ENCODE measurements around the gene FCN2. TPM values are rescaled to one million over a fixed set of nuclear protein-coding genes. Genes with fewer than 3 reads are reported as not detected.

FCN2 gene
- total RNA-seq, 4 donors from 2014 or later, result not detected

DNA sequence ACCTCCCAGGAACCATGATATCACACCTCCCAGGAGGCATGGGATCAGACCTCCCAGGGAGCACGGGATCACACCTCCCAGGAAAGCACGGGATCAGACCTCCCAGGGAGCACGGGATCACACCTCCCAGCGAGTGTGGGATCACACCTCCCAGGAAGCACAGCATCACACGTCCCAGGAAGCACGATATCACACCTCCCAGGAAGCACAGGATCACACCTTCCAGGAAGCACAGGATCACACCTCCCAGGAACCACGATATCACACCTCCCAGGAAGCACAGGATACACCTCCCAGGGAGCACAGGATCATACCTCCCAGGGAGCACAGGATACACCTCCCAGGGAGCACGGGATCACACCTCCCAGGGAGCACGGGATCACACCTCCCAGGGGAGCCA lies 30.0 kb upstream of the FCN2 start:
- H3K27ac ChIP-seq (replicated peaks in 1 of 4), result no peak overlapping the region
- no peak for DNase-seq (ENCODE audit: extremely low spot score)
- intact Hi-C loops (cut with DNase I), result no loop called here
- peaks cover 0 to 5% (median 0%) of the 10 kb centered on the region in 4 donors for H3K9me3 ChIP-seq
- H3K4me1 ChIP-seq, result peaks cover 0 to 3% (median 0%) of the 10 kb centered on the region in 4 donors
- 67% methylated on average over 7 of the region's 9 CpGs for WGBS
- no peaks in the 10 kb centered on the region for H3K27me3 ChIP-seq
- H3K36me3 ChIP-seq, result no peaks in the 10 kb centered on the region
- TF ChIP-seq POLR2AphosphoS5 (IDR thresholded peaks at IDR 0.05) (no peak), EP300 (IDR thresholded peaks at IDR 0.05) (no peak), POLR2A (IDR thresholded peaks at IDR 0.05; ENCODE audit: low read depth) (no peak)
- TF ChIP-seq, protein P1, sequence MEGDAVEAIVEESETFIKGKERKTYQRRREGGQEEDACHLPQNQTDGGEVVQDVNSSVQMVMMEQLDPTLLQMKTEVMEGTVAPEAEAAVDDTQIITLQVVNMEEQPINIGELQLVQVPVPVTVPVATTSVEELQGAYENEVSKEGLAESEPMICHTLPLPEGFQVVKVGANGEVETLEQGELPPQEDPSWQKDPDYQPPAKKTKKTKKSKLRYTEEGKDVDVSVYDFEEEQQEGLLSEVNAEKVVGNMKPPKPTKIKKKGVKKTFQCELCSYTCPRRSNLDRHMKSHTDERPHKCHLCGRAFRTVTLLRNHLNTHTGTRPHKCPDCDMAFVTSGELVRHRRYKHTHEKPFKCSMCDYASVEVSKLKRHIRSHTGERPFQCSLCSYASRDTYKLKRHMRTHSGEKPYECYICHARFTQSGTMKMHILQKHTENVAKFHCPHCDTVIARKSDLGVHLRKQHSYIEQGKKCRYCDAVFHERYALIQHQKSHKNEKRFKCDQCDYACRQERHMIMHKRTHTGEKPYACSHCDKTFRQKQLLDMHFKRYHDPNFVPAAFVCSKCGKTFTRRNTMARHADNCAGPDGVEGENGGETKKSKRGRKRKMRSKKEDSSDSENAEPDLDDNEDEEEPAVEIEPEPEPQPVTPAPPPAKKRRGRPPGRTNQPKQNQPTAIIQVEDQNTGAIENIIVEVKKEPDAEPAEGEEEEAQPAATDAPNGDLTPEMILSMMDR (IDR thresholded peaks at IDR 0.05), result no peak
- no peak overlapping the region for H3K4me3 ChIP-seq

- H3K27ac ChIP-seq (replicated peaks in 1 of 4), result no peak overlapping the region
- peaks cover 0 to 5% (median 0%) of the 10 kb centered on the region in 4 donors for H3K9me3 ChIP-seq
- intact Hi-C loops (cut with DNase I), result no loop called here
- WGBS, result 88% methylated on average over 4 of the region's 12 CpGs
- H3K27me3 ChIP-seq, result peaks cover 0 to 4% (median 0%) of the 10 kb centered on the region in 4 donors
- no peak for DNase-seq (ENCODE audit: extremely low spot score)
- peaks cover 0 to 3% (median 0%) of the 10 kb centered on the region in 4 donors for H3K4me1 ChIP-seq
- no peaks in the 10 kb centered on the region for H3K36me3 ChIP-seq
- no peak overlapping the region for H3K4me3 ChIP-seq
- no peak for TF ChIP-seq POLR2A (IDR thresholded peaks at IDR 0.05; ENCODE audit: low read depth)
- no peak for TF ChIP-seq POLR2AphosphoS5 (IDR thresholded peaks at IDR 0.05)
- no peak for TF ChIP-seq EP300 (IDR thresholded peaks at IDR 0.05)
- TF ChIP-seq, protein P1 (IDR thresholded peaks at IDR 0.05), result no peak
Measured at GRCh38 chr9:134851020-134851419, 29.6 kb upstream of the FCN2 start.

GRCh38 chr9:134852906-134853654 lies 27.5 kb upstream of the FCN2 start:
- Histone ChIP-seq H3K27ac (replicated peaks in 1 of 4) (no peak overlapping the region), H3K9me3 (peaks cover 0 to 5% (median 0%) of the 10 kb centered on the region in 4 donors), H3K4me3 (no peak overlapping the region), H3K4me1 (peaks cover 0 to 3% (median under 1%) of the 10 kb centered on the region in 4 donors), H3K27me3 (peaks cover 0 to 9% (median 0%) of the 10 kb centered on the region in 4 donors), H3K36me3 (no peaks in the 10 kb centered on the region)
- TF ChIP-seq POLR2A (IDR thresholded peaks at IDR 0.05; ENCODE audit: low read depth) (no peak), EP300 (IDR thresholded peaks at IDR 0.05) (no peak), POLR2AphosphoS5 (IDR thresholded peaks at IDR 0.05) (no peak)
- TF ChIP-seq, protein P1 (IDR thresholded peaks at IDR 0.05), result no peak
- intact Hi-C loops (cut with DNase I), result no loop called here
- DNase-seq (ENCODE audit: extremely low spot score), result no peak
- 67% methylated on average over 6 of the region's 6 CpGs for WGBS

DNA sequence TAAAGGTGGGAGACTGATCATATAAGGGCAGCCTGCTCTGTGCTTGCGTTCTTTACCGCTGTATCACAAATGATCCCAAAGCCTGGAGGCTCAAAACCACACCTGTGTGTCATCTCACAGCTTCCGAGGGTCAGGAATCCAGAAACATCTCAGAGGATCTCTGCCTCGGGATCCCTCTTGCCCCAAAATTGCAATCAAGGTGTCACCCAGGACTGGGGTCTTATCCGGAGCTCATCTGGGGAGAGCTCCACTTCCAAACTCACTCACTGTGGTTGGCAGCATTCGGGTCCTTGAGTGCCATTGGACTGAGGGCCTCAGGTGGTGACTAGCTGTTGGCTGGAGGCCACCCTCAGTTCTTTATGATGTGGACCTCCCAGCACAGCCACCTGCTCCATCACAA lies 26.7 kb upstream of the FCN2 start:
- intact Hi-C loops (cut with DNase I), result no loop called here
- H3K36me3 ChIP-seq, result no peaks in the 10 kb centered on the region

More for the DNA sequence above, 26.7 kb upstream of the FCN2 start:
- Histone ChIP-seq H3K4me1 (peaks cover 0 to 8% (median 5%) of the 10 kb centered on the region in 4 donors), H3K9me3 (no peaks in the 10 kb centered on the region), H3K27me3 (peaks cover 0 to 9% (median 0%) of the 10 kb centered on the region in 4 donors), H3K4me3 (no peak overlapping the region), H3K27ac (replicated peaks in 1 of 4) (no peak overlapping the region)
- 88% methylated on average over 6 of the region's 6 CpGs for WGBS
- DNase-seq (ENCODE audit: extremely low spot score), result no peak
- no peak for TF ChIP-seq EP300 (IDR thresholded peaks at IDR 0.05)
- TF ChIP-seq, protein P1 (IDR thresholded peaks at IDR 0.05), result no peak
- TF ChIP-seq POLR2AphosphoS5 (IDR thresholded peaks at IDR 0.05), result no peak
- no peak for TF ChIP-seq POLR2A (IDR thresholded peaks at IDR 0.05; ENCODE audit: low read depth)

All from esophagus muscularis mucosa (tissue), 4 donors.